GM21447 (cell line): Measurements from ENCODE around the gene SLC5A4.
"Not testable (repeated sequence)": the region's sequence is repeated elsewhere in the genome, so short reads cannot be mapped to it uniquely, and the experiment has no call there.

Source experiments
- ATAC-seq: cut with Tn5 transposase; IDR thresholded peaks from one replicate; pipeline ENCODE4 v1.9.1; 2021; ENCODE audit not compliant: unreplicated experiment

The SLC5A4 gene

GRCh38 chr22:32202161-32202538 is 53.0 kb downstream of the SLC5A4 start:
- ATAC-seq: no peak

- no peak for ATAC-seq
Observed at GRCh38 chr22:32200752-32201151, 54.4 kb downstream of the SLC5A4 start.

GRCh38 chr22:32199961-32200360 is 55.2 kb downstream of the SLC5A4 start:
- ATAC-seq: no peak

GRCh38 chr22:32199341-32199740 is 55.8 kb downstream of the SLC5A4 start:
- ATAC-seq: no peak

GRCh38 chr22:32197553-32198226 is 57.5 kb downstream of the SLC5A4 start:
- ATAC-seq: not testable (repeated sequence)

- ATAC-seq: not testable (repeated sequence)
Observed at GRCh38 chr22:32195900-32196299, 59.2 kb downstream of the SLC5A4 start.

- not testable (repeated sequence) for ATAC-seq
Observed at GRCh38 chr22:32193346-32193745, 61.8 kb downstream of the SLC5A4 start.

- not testable (repeated sequence) for ATAC-seq
Observed at GRCh38 chr22:32191021-32191420, 64.1 kb downstream of the SLC5A4 start.

- no peak for ATAC-seq
Observed at GRCh38 chr22:32185821-32186220, 69.3 kb downstream of the SLC5A4 start.

GRCh38 chr22:32183625-32184024 is 71.5 kb downstream of the SLC5A4 start:
- ATAC-seq: no peak

- no peak for ATAC-seq
Observed at GRCh38 chr22:32181043-32181442, 74.1 kb downstream of the SLC5A4 start.

GRCh38 chr22:32177221-32177765 is 77.9 kb downstream of the SLC5A4 start:
- no peak for ATAC-seq

GRCh38 chr22:32175683-32176644 is 79.2 kb downstream of the SLC5A4 start:
- no peak for ATAC-seq

- no peak for ATAC-seq
Observed at GRCh38 chr22:32175115-32175514, 80.0 kb downstream of the SLC5A4 start.
